OCI-LY7 (cell line): ENCODE data around the gene PPIP5K2. TPM values are rescaled to one million over a fixed set of nuclear protein-coding genes. Genes with fewer than 3 reads are reported as not detected.

Source experiments
- BruUV-seq: library from RNA; stranded (reverse); fragments of 400-500 nt; replicated peaks from 2 replicates; lab custom pipeline; 2021; lab: Mats Ljungman, UMichigan
- CTCF ChIA-PET: fragments of 300-600 bp; sonication (Branson Sonifier 250); formaldehyde crosslinking; loops from one replicate; lab custom pipeline; 2022; ENCODE audit warnings: antibody characterized with exemption; ENCODE audit not compliant: unreplicated experiment; lab: Charles Lee
- POLR2A ChIA-PET: fragments of 300-600 bp; sonication (Branson Sonifier 250); formaldehyde crosslinking; loops from one replicate; lab custom pipeline; 2022; ENCODE audit warnings: antibody characterized with exemption; lab: Charles Lee
- DNase-seq: peaks from one replicate; pipeline ENCODE4 v3.0.0-alpha.2; 2015; ENCODE audit warnings: low spot score
- H2AFZ ChIP-seq: fragments of 200-600 bp; sonication (generic), shearing (Covaris generic); 2 replicates; pipeline ENCODE4 v1.6.1; 2014; ENCODE audit warnings: mild to moderate bottlenecking, antibody characterized with exemption, low read length, moderate library complexity
- H3K27ac ChIP-seq: fragments of 200-600 bp; sonication (generic); 2 replicates; pipeline ENCODE4 v1.5.1; 2014; ENCODE audit warnings: mixed run types, low read depth, mild to moderate bottlenecking, moderate library complexity, low read length, inconsistent platforms; ENCODE audit not compliant: poor library complexity, severe bottlenecking
- H3K36me3 ChIP-seq: fragments of 200-600 bp; sonication (generic); 2 replicates; pipeline ENCODE4 v1.6.1; 2014; ENCODE audit warnings: mild to moderate bottlenecking, antibody characterized with exemption, low read length, moderate library complexity, mixed read lengths; ENCODE audit not compliant: insufficient read depth
- H3K4me1 ChIP-seq: fragments of 200-600 bp; sonication (generic); 2 replicates; pipeline ENCODE4 v1.5.1; 2014; ENCODE audit warnings: mild to moderate bottlenecking, low read length; ENCODE audit not compliant: insufficient read depth, poor library complexity, severe bottlenecking
- H3K4me2 ChIP-seq: fragments of 200-600 bp; sonication (generic); 2 replicates; pipeline ENCODE4 v1.6.1; 2014; ENCODE audit warnings: mild to moderate bottlenecking, low read length
- H3K4me3 ChIP-seq: fragments of 200-600 bp; sonication (generic); 2 replicates; pipeline ENCODE4 v1.5.1; 2014; ENCODE audit warnings: mild to moderate bottlenecking, low read depth, low read length; ENCODE audit not compliant: poor library complexity, severe bottlenecking
- H3K79me2 ChIP-seq: fragments of 200-600 bp; sonication (generic); 2 replicates; pipeline ENCODE4 v1.6.1; 2016; ENCODE audit warnings: low read depth, mild to moderate bottlenecking, low read length, moderate library complexity, mixed read lengths; ENCODE audit not compliant: insufficient read depth
- H3K9me2 ChIP-seq: fragments of 200-600 bp; sonication (generic); 2 replicates; pipeline ENCODE4 v1.6.1; 2016; ENCODE audit warnings: mild to moderate bottlenecking, low read length, mixed read lengths; ENCODE audit not compliant: insufficient read depth
- H3K9me3 ChIP-seq: fragments of 200-600 bp; sonication (generic); 2 replicates; pipeline ENCODE4 v1.6.1; 2014; ENCODE audit warnings: mild to moderate bottlenecking, mixed run types, low read length, mixed read lengths
- H4K20me1 ChIP-seq: fragments of 200-600 bp; sonication (generic); 2 replicates; pipeline ENCODE4 v1.6.1; 2014; ENCODE audit warnings: mild to moderate bottlenecking, antibody characterized with exemption, low read length, moderate library complexity, mixed read lengths; ENCODE audit not compliant: insufficient read depth
- CTCF ChIP-seq: fragments of 200-600 bp; sonication (generic); conservative IDR thresholded peaks from 2 replicates; pipeline ENCODE4 v1.5.1; 2014; ENCODE audit warnings: mild to moderate bottlenecking, antibody characterized with exemption, low read length, moderate library complexity, mixed read lengths
- EZH2phosphoT487 ChIP-seq: fragments of 200-600 bp; sonication (generic); IDR thresholded peaks from 2 replicates; pipeline ENCODE4 v1.6.1; 2018; ENCODE audit warnings: low read depth, borderline replicate concordance, mild to moderate bottlenecking, mixed run types, antibody characterized with exemption, low read length, moderate library complexity, mixed read lengths
- intact Hi-C: fragments of 100-400 bp; cut with micrococcal nuclease; formaldehyde crosslinking; loops from one replicate; pipeline ENCODE4 v1.10.0; 2022; ENCODE audit not compliant: unreplicated experiment
- total RNA-seq, 2 experiments: library from RNA; depleted of rRNA in 1 of 2; stranded (reverse); fragments of >200 nt in 1 of 2; shearing (Covaris generic) in 1 of 2; gene quantifications; 2 replicates each; pipeline ENCODE4 v1.2.3, GENCODE V29; 2014 to 2022

The PPIP5K2 gene
- total RNA-seq, 2 experiments from 2014 or later: 45.5 to 80.0 TPM

- Histone ChIP-seq H3K27ac (no peak overlapping the region), H3K4me3 (no peak overlapping the region), H2AFZ (no peak overlapping the region), H3K9me2 (no peaks in the 10 kb centered on the region; the same call in 1 of the 2 replicates), H3K79me2 (peaks cover 50% of the 10 kb centered on the region), H3K9me3 (no peaks in the 10 kb centered on the region), H3K36me3 (peaks cover 43% of the 10 kb centered on the region), H3K4me2 (no peak overlapping the region), H3K4me1 (no peaks in the 10 kb centered on the region), H4K20me1 (0 out of 2 replicates have a peak, but pooled peaks cover 5% of the 10 kb centered on the region)
- CTCF ChIA-PET: no interaction called here
- TF ChIP-seq EZH2phosphoT487 (no peak), CTCF (no peak)
- no peak for DNase-seq
- POLR2A ChIA-PET: interaction anchor here (0.7 to 0.9 kb wide), 2 partner anchors 8 to 73 kb away, joined by 3 to 4 read pairs; partner anchors contain the start of genes GIN1 and PPIP5K2
- no TSS peak for BruUV-seq
- intact Hi-C loops: no loop called here
Observed at GRCh38 chr5:103128202-103128601, 8.1 kb downstream of the PPIP5K2 start.

DNA sequence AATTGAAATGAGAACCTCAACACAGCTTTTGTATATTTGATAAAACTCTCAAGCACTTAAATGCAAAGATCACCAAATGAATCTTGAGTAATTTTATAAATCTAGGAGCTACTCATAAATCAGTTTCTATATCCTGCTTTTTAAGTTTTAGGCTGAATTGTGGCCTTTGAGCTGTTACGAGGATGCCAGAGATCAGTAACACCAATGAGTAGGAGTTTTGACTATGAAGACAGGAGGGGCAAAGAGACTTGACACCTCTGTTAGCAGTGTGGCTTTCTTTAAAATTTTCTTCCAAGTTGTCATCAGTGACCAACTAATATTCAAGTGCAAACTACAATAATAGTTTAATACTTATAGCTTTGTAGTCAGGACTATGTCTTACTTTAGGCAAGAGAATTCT lies 12.6 kb downstream of the PPIP5K2 start:
- Histone ChIP-seq H3K36me3 (peaks cover 51% of the 10 kb centered on the region), H3K27ac (no peak overlapping the region), H3K4me3 (no peak overlapping the region), H3K79me2 (peaks cover 19% of the 10 kb centered on the region; the same call in 1 of the 2 replicates), H2AFZ (no peak overlapping the region), H3K9me3 (no peaks in the 10 kb centered on the region), H3K4me2 (no peak overlapping the region), H3K9me2 (no peaks in the 10 kb centered on the region; the same call in 1 of the 2 replicates), H4K20me1 (0 out of 2 replicates have a peak, but pooled peaks cover under 1% of the 10 kb centered on the region), H3K4me1 (no peaks in the 10 kb centered on the region)
- ChIA-PET POLR2A (interaction anchor here (0.7 to 2.0 kb wide), 4 partner anchors 9 to 139 kb away, joined by 3 to 7 read pairs (median 4); partner anchors contain the start of genes GIN1 and PPIP5K2), CTCF (interaction anchor here (0.5 kb wide), 1 partner anchor 30 kb away, joined by 3 read pairs; no protein-coding TSS in a partner anchor)
- TF ChIP-seq CTCF (no peak), EZH2phosphoT487 (no peak)
- intact Hi-C loops: no loop called here
- DNase-seq: no peak
- no TSS peak for BruUV-seq

DNA sequence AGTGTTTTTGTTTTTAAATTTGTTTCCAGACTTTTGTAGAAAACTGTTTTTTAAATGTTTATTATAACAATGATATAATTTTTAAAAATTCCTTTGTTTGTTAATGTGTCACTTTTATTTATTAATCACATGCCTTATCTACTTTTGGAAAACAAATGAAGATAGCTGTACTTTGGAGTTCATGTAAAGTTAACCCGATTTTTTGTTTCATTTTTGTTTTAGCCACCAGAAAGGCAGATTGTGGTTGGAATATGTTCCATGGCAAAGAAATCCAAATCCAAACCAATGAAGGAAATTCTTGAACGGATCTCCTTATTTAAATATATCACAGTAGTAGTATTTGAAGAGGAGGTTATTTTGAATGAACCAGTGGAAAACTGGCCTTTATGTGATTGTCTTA lies 13.1 kb downstream of the PPIP5K2 start:
- Histone ChIP-seq H3K4me1 (no peaks in the 10 kb centered on the region), H3K4me2 (no peak overlapping the region), H3K36me3 (peaks cover 55% of the 10 kb centered on the region), H3K9me2 (no peaks in the 10 kb centered on the region; the same call in 1 of the 2 replicates), H3K9me3 (no peaks in the 10 kb centered on the region), H4K20me1 (no peaks in the 10 kb centered on the region), H3K27ac (no peak overlapping the region), H3K79me2 (peaks cover 14% of the 10 kb centered on the region; the same call in 1 of the 2 replicates), H2AFZ (no peak overlapping the region), H3K4me3 (no peak overlapping the region)
- intact Hi-C loops: no loop called here
- POLR2A ChIA-PET: interaction anchor here (0.7 to 2.0 kb wide), 3 partner anchors 8 to 13 kb away, joined by 3 to 7 read pairs (median 5); partner anchors contain the start of genes GIN1 and PPIP5K2
- no peak for TF ChIP-seq EZH2phosphoT487
- TF ChIP-seq CTCF: no peak
- no peak for DNase-seq
- CTCF ChIA-PET: interaction anchor here (0.5 kb wide), 1 partner anchor 30 kb away, joined by 3 read pairs; no protein-coding TSS in a partner anchor
- no TSS peak for BruUV-seq
